Measurements from ENCODE around the gene SRRM4.

The SRRM4 gene

GRCh38 chr12:118981285-118982211 lies at the start of gene SRRM4:
Gene SRRM4, plus strand, starts transcription at chr12:118981541. Its CDS starts 342 bp downstream, at chr12:118981883.
- H3K27ac ChIP-seq (ENCODE audit: low read depth, low read length, poor library complexity, severe bottlenecking): no peak within 1 kb of the TSS
- no peaks in the 10 kb centered on the region for H3K4me1 ChIP-seq (ENCODE audit: insufficient read depth, low read length, severe bottlenecking)
- H3K4me3 ChIP-seq (ENCODE audit: low read depth, low read length, poor library complexity, severe bottlenecking): no peak within 1 kb of the TSS
- H3K27me3 ChIP-seq (ENCODE audit: insufficient read depth, low read length): no peaks in the 10 kb centered on the region
- no peaks in the 10 kb centered on the region for H3K9me2 ChIP-seq (ENCODE audit: low read depth, low read length)
- no peak for TF ChIP-seq CTCF (IDR thresholded peaks at IDR 0.05; ENCODE audit: low read length)
- no peak for TF ChIP-seq EZH2 (IDR thresholded peaks at IDR 0.05; ENCODE audit: borderline replicate concordance, low read length)
- no peaks in the 10 kb centered on the region for H4K20me1 ChIP-seq (ENCODE audit: insufficient read depth, low read length)
- H3K36me3 ChIP-seq (ENCODE audit: insufficient read depth, low read length): no peaks in the 10 kb centered on the region
- no peak within 1 kb of the TSS for H3K9ac ChIP-seq (ENCODE audit: low read length)
- H3K4me2 ChIP-seq (ENCODE audit: low read length): no peak within 1 kb of the TSS
- no peaks in the 10 kb centered on the region for H3K9me3 ChIP-seq (ENCODE audit: low read length)
- H3K79me2 ChIP-seq (ENCODE audit: insufficient read depth, low read length): no peaks in the 10 kb centered on the region
- no peak within 1 kb of the TSS for H2AFZ ChIP-seq (ENCODE audit: low read length)
- no peaks in the 10 kb centered on the region for H3F3A ChIP-seq (ENCODE audit: insufficient read depth, low read length)

GRCh38 chr12:118946256-118946655 lies 35.1 kb upstream of the SRRM4 start:
- Histone ChIP-seq H3K9me3 (ENCODE audit: low read length) (no peaks in the 10 kb centered on the region), H2AFZ (ENCODE audit: low read length) (no peak overlapping the region), H3K4me3 (ENCODE audit: low read depth, low read length, poor library complexity, severe bottlenecking) (no peak overlapping the region), H3K4me2 (ENCODE audit: low read length) (no peak overlapping the region), H3K27me3 (ENCODE audit: insufficient read depth, low read length) (no peaks in the 10 kb centered on the region), H3K9ac (ENCODE audit: low read length) (no peak overlapping the region), H3K36me3 (ENCODE audit: insufficient read depth, low read length) (no peaks in the 10 kb centered on the region), H4K20me1 (ENCODE audit: insufficient read depth, low read length) (no peaks in the 10 kb centered on the region), H3K9me2 (ENCODE audit: low read depth, low read length) (no peaks in the 10 kb centered on the region), H3K79me2 (ENCODE audit: insufficient read depth, low read length) (no peaks in the 10 kb centered on the region), H3K4me1 (ENCODE audit: insufficient read depth, low read length, severe bottlenecking) (no peaks in the 10 kb centered on the region), H3K27ac (ENCODE audit: low read depth, low read length, poor library complexity, severe bottlenecking) (no peak overlapping the region), H3F3A (ENCODE audit: insufficient read depth, low read length) (no peaks in the 10 kb centered on the region)
- no peak for TF ChIP-seq CTCF (IDR thresholded peaks at IDR 0.05; ENCODE audit: low read length)
- no peak for TF ChIP-seq EZH2 (IDR thresholded peaks at IDR 0.05; ENCODE audit: borderline replicate concordance, low read length)

- no peak overlapping the region for H3K27ac ChIP-seq (ENCODE audit: low read depth, low read length, poor library complexity, severe bottlenecking)
- H3K4me2 ChIP-seq (ENCODE audit: low read length): no peak overlapping the region
- H3K27me3 ChIP-seq (ENCODE audit: insufficient read depth, low read length): no peaks in the 10 kb centered on the region
- H3K36me3 ChIP-seq (ENCODE audit: insufficient read depth, low read length): no peaks in the 10 kb centered on the region
- TF ChIP-seq CTCF (IDR thresholded peaks at IDR 0.05; ENCODE audit: low read length) (no peak), EZH2 (IDR thresholded peaks at IDR 0.05; ENCODE audit: borderline replicate concordance, low read length) (no peak)
- H4K20me1 ChIP-seq (ENCODE audit: insufficient read depth, low read length): no peaks in the 10 kb centered on the region
- H3K79me2 ChIP-seq (ENCODE audit: insufficient read depth, low read length): no peaks in the 10 kb centered on the region
- H3K9me3 ChIP-seq (ENCODE audit: low read length): no peaks in the 10 kb centered on the region
- H3K4me3 ChIP-seq (ENCODE audit: low read depth, low read length, poor library complexity, severe bottlenecking): no peak overlapping the region
- no peaks in the 10 kb centered on the region for H3K4me1 ChIP-seq (ENCODE audit: insufficient read depth, low read length, severe bottlenecking)
- H3K9ac ChIP-seq (ENCODE audit: low read length): no peak overlapping the region
- H3F3A ChIP-seq (ENCODE audit: insufficient read depth, low read length): no peaks in the 10 kb centered on the region
- H3K9me2 ChIP-seq (ENCODE audit: low read depth, low read length): no peaks in the 10 kb centered on the region
- H2AFZ ChIP-seq (ENCODE audit: low read length): no peak overlapping the region
Observed at GRCh38 chr12:118958520-118958919, 22.8 kb upstream of the SRRM4 start.

All from OCI-LY1 (cell line).